Activated CD4-positive, alpha-beta T cell treated with anti-CD3 and anti-CD28 coated beads, Interleukin-2, amount 10 ng/mL, durations not matched to agents 24 days and 14 days (primary cell): ENCODE results near the gene LRRC3. TPM values are rescaled to one million over a fixed set of nuclear protein-coding genes. Genes with fewer than 3 reads are reported as not detected.

ENCODE experiments used
- DNase-seq: peaks from one replicate; pipeline ENCODE4 v3.0.0; 2022
- H3K27ac Mint-ChIP-seq: one replicate; pipeline ENCODE4 v1.8.0; 2022; ENCODE audit warnings: mild to moderate bottlenecking, mixed read lengths
- H3K27me3 Mint-ChIP-seq: one replicate; pipeline ENCODE4 v1.8.0; 2022; ENCODE audit warnings: mixed read lengths
- H3K36me3 Mint-ChIP-seq: one replicate; pipeline ENCODE4 v1.8.0; 2022; ENCODE audit warnings: low read depth, mild to moderate bottlenecking, mixed read lengths
- H3K4me1 Mint-ChIP-seq: one replicate; pipeline ENCODE4 v1.8.0; 2021; ENCODE audit warnings: mixed read lengths
- H3K4me3 Mint-ChIP-seq: one replicate; pipeline ENCODE4 v1.8.0; 2022; ENCODE audit warnings: mild to moderate bottlenecking, moderate library complexity, mixed read lengths
- H3K9me3 Mint-ChIP-seq: one replicate; pipeline ENCODE4 v1.8.0; 2021; ENCODE audit warnings: mixed read lengths
- intact Hi-C: fragments of 100-400 bp; cut with micrococcal nuclease; formaldehyde crosslinking; loops from one replicate; pipeline ENCODE4 v1.15.1; 2023
- total RNA-seq: library from RNA; stranded (reverse); gene quantifications from 2 replicates; pipeline ENCODE4 v1.2.3, GENCODE V29; 2022

LRRC3 gene
- total RNA-seq, 1 donor from 2014 or later = 2.3 TPM

DNA sequence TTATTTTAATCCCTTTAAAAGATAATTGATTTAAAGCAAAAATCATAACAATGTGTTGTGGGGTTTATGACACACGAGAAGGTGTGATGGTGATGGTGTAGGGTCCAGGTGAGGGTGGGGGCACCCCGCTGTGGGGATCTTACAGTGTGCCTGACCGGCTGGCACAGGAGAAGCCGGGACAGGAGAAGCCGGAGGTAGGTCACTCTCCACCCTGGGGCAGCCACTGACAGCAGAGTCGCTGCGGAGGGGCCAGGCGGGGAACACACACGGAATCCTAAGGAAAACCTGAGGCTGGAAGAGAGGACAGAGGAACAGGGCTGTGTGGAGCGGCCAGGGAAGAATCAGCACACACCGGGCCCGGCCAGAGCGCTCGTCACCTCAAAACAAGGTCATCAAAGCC is 4.3 kb upstream of the LRRC3 start:
- peaks cover 12% of the 10 kb centered on the region for H3K9me3 Mint-ChIP-seq
- H3K27me3 Mint-ChIP-seq = peaks cover 27% of the 10 kb centered on the region
- no peaks in the 10 kb centered on the region for H3K4me1 Mint-ChIP-seq
- intact Hi-C loops = no loop called here
- DNase-seq = no peak
- H3K36me3 Mint-ChIP-seq = no peaks in the 10 kb centered on the region
- no peak overlapping the region for H3K4me3 Mint-ChIP-seq
- H3K27ac Mint-ChIP-seq = no peak overlapping the region

DNA sequence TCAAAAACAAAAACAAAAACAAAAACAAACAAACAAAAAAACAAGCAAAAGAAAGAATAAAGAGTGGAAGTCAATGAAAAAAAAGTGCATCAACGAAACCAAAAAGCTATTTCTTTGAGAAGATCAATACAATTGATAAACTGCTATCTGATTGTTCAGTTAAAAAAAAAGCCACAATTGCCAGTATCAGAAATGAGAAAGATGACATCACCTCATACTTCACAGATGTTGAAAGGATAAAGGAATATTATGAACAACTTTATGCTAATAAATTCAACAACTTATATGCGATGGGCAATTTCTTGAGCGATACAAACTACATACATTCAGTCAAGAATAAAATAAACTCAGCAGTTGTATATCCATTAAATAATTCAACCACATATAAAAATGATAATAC is 2.2 kb upstream of the LRRC3 start:
- intact Hi-C loops = no loop called here
- Mint-ChIP-seq H3K9me3 (peaks cover 12% of the 10 kb centered on the region), H3K36me3 (no peaks in the 10 kb centered on the region), H3K27ac (no peak overlapping the region), H3K4me3 (no peak overlapping the region), H3K4me1 (peaks cover 2% of the 10 kb centered on the region), H3K27me3 (peaks cover 24% of the 10 kb centered on the region)
- no peak for DNase-seq

DNA sequence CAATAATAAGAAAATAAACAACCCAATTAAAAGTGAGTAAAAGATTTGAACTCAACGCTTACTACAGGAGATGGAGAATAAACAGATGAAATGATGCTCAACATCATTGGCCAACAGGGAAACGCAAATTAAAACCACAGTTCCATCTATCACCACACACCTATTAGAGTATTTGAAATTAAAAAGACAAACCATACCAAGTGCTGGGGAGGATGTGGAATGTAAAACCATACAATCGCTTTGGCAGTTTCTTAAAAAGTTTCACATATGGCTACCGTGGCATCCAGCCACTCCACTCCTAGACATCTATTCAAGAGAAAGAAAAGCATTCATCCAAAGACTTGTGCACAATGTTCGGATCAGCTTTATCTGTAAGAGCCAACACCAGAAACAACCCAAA is 1.3 kb upstream of the LRRC3 start:
- intact Hi-C loops = no loop called here
- H3K9me3 Mint-ChIP-seq = peaks cover 12% of the 10 kb centered on the region
- H3K27ac Mint-ChIP-seq = no peak overlapping the region
- peak overlapping the region; percentile 63 for H3K4me3 Mint-ChIP-seq
- peaks cover 2% of the 10 kb centered on the region for H3K4me1 Mint-ChIP-seq
- H3K27me3 Mint-ChIP-seq = peaks cover 24% of the 10 kb centered on the region
- no peak for DNase-seq
- no peaks in the 10 kb centered on the region for H3K36me3 Mint-ChIP-seq

- H3K27me3 Mint-ChIP-seq = peaks cover 24% of the 10 kb centered on the region
- H3K4me1 Mint-ChIP-seq = peaks cover 4% of the 10 kb centered on the region
- H3K36me3 Mint-ChIP-seq = no peaks in the 10 kb centered on the region
- intact Hi-C loops = loop anchor here (1.0 kb wide), 2 partner anchors 27 to 116 kb away; partner anchors contain the start of gene CFAP410
- no peak overlapping the region for H3K27ac Mint-ChIP-seq
- H3K4me3 Mint-ChIP-seq = peak overlapping the region; percentile 81
- H3K9me3 Mint-ChIP-seq = peaks cover 12% of the 10 kb centered on the region
- peak; percentile 85 for DNase-seq
Measured at GRCh38 chr21:44455524-44456213, 359 bp downstream of the LRRC3 start.

GRCh38 chr21:44456214-44456914 is 1.1 kb downstream of the LRRC3 start:
- peak overlapping the region; percentile 81 for H3K4me3 Mint-ChIP-seq
- intact Hi-C loops = no loop called here

GRCh38 chr21:44456915-44457736 is 1.8 kb downstream of the LRRC3 start:
- no peak for DNase-seq
- peak overlapping the region; percentile 67 for H3K27ac Mint-ChIP-seq
- no peaks in the 10 kb centered on the region for H3K36me3 Mint-ChIP-seq
- peaks cover 20% of the 10 kb centered on the region for H3K27me3 Mint-ChIP-seq
- H3K4me3 Mint-ChIP-seq = peak overlapping the region; percentile 81
- peaks cover 12% of the 10 kb centered on the region for H3K9me3 Mint-ChIP-seq
- intact Hi-C loops = no loop called here
- H3K4me1 Mint-ChIP-seq = peaks cover 4% of the 10 kb centered on the region

More at GRCh38 chr21:44456214-44456914, 1.1 kb downstream of the LRRC3 start:
- H3K9me3 Mint-ChIP-seq = peaks cover 12% of the 10 kb centered on the region
- peak overlapping the region; percentile 67 for H3K27ac Mint-ChIP-seq
- H3K36me3 Mint-ChIP-seq = no peaks in the 10 kb centered on the region
- H3K4me1 Mint-ChIP-seq = peaks cover 4% of the 10 kb centered on the region
- H3K27me3 Mint-ChIP-seq = peaks cover 24% of the 10 kb centered on the region
- DNase-seq = no peak

DNA sequence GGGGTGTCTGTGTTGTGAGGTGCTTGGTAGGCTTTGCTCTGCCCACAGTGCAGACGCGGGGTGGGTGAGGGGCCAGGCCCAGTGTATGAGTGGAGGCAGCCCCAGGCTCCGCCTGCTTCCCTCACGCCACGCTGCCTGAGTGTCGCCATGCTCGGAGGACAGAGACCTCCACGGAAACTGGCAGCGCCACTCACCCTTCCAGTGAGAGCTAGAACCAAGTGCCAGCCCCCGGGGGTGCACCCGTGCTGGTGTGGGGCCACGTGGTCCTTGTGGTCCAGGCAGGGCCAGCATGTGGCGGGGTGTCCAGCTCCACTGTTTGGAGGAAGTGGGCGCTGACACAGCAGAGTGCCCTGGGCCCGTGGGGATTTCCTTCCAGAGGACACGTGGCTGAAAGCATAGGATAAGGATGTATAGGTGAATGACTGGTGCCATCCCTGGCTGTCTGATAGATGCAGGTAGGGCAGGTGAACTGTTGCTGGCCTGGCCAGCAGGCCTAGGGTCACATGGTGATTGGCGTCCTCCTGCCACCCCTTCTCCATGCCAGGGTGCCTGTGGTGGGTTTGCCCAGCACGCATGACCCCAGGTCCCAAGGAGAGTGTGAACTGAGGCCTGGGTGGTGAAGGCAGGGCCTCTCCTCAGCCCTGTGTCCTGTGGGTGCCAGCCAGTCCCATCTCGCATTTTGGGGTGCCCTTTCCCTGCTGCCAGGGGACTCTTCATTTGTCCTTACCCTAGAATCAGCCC is 3.8 kb downstream of the LRRC3 start:
- Mint-ChIP-seq H3K4me1 (peaks cover 4% of the 10 kb centered on the region), H3K9me3 (peaks cover 2% of the 10 kb centered on the region), H3K36me3 (no peaks in the 10 kb centered on the region), H3K4me3 (no peak overlapping the region), H3K27me3 (peaks cover 6% of the 10 kb centered on the region), H3K27ac (no peak overlapping the region)
- intact Hi-C loops = no loop called here
- no peak for DNase-seq

GRCh38 chr21:44459712-44460440 is 4.6 kb downstream of the LRRC3 start:
- H3K27me3 Mint-ChIP-seq = no peaks in the 10 kb centered on the region
- no peak overlapping the region for H3K27ac Mint-ChIP-seq
- DNase-seq = no peak
- no peaks in the 10 kb centered on the region for H3K36me3 Mint-ChIP-seq
- H3K9me3 Mint-ChIP-seq = no peaks in the 10 kb centered on the region
- H3K4me3 Mint-ChIP-seq = no peak overlapping the region
- intact Hi-C loops = no loop called here
- H3K4me1 Mint-ChIP-seq = peaks cover 4% of the 10 kb centered on the region

GRCh38 chr21:44460441-44460755 is 5.1 kb downstream of the LRRC3 start:
- Mint-ChIP-seq H3K27me3 (no peaks in the 10 kb centered on the region), H3K27ac (no peak overlapping the region), H3K9me3 (no peaks in the 10 kb centered on the region), H3K4me1 (peaks cover 4% of the 10 kb centered on the region), H3K36me3 (no peaks in the 10 kb centered on the region), H3K4me3 (no peak overlapping the region)
- intact Hi-C loops = no loop called here
- DNase-seq = no peak

- H3K27me3 Mint-ChIP-seq = no peaks in the 10 kb centered on the region
- no peak overlapping the region for H3K27ac Mint-ChIP-seq
- H3K9me3 Mint-ChIP-seq = no peaks in the 10 kb centered on the region
- peaks cover 4% of the 10 kb centered on the region for H3K4me1 Mint-ChIP-seq
- intact Hi-C loops = no loop called here
- no peak for DNase-seq
- H3K36me3 Mint-ChIP-seq = no peaks in the 10 kb centered on the region
- no peak overlapping the region for H3K4me3 Mint-ChIP-seq
Measured at GRCh38 chr21:44461005-44461404, 5.7 kb downstream of the LRRC3 start.

- Mint-ChIP-seq H3K4me3 (no peak overlapping the region), H3K27me3 (no peaks in the 10 kb centered on the region), H3K9me3 (no peaks in the 10 kb centered on the region), H3K27ac (no peak overlapping the region), H3K36me3 (no peaks in the 10 kb centered on the region), H3K4me1 (peaks cover 2% of the 10 kb centered on the region)
- intact Hi-C loops = no loop called here
- no peak for DNase-seq
Measured at GRCh38 chr21:44461464-44462001, 6.2 kb downstream of the LRRC3 start.

GRCh38 chr21:44462086-44462833 is 7.0 kb downstream of the LRRC3 start:
- Mint-ChIP-seq H3K9me3 (no peaks in the 10 kb centered on the region), H3K27me3 (no peaks in the 10 kb centered on the region), H3K4me1 (peaks cover 2% of the 10 kb centered on the region), H3K36me3 (no peaks in the 10 kb centered on the region), H3K4me3 (no peak overlapping the region), H3K27ac (no peak overlapping the region)
- intact Hi-C loops = no loop called here
- DNase-seq = no peak
